H1 (cell line): ENCODE measurements around the gene FXYD5. TPM values are rescaled to one million over a fixed set of nuclear protein-coding genes. Genes with fewer than 3 reads are reported as not detected.

Experiments used
- CTCF ChIA-PET: fragments of 300-600 bp; sonication (Branson Sonifier 250); formaldehyde crosslinking; loops from one replicate; lab custom pipeline; 2021; ENCODE audit not compliant: partially characterized antibody; lab: Charles Lee
- POLR2A ChIA-PET: fragments of 300-600 bp; sonication (Branson Sonifier 250); formaldehyde crosslinking; loops from one replicate; lab custom pipeline; 2021; ENCODE audit warnings: inconsistent platforms; ENCODE audit not compliant: partially characterized antibody; lab: Charles Lee
- DNase-seq, 2 experiments: peaks; one replicate each; pipeline versions ENCODE4 v3.0.0 to v3.0.0-alpha.2; 2010 to 2022; ENCODE audit warnings: low spot score in 2 of 2, low read depth in 1 of 2, mixed read lengths in 1 of 2
- FAIRE-seq: peaks from 2 replicates; lab custom pipeline; 2011; peaks lifted over from hg19 to GRCh38; lab: Jason Lieb, UNC
- H2AFZ ChIP-seq: 2 replicates; pipeline ENCODE4 v1.8.1; 2012; ENCODE audit warnings: low read length, inconsistent platforms
- H2AK5ac ChIP-seq: 2 replicates; pipeline ENCODE4 v1.6.1; 2013; ENCODE audit warnings: low read depth, low read length
- H2BK120ac ChIP-seq: replicated peaks from 2 replicates; pipeline ENCODE3; 2013; ENCODE audit warnings: low read depth, low read length, inconsistent platforms
- H2BK12ac ChIP-seq: 2 replicates; pipeline ENCODE4 v1.6.1; 2013; ENCODE audit warnings: low read depth, low read length
- H2BK15ac ChIP-seq: 2 replicates; pipeline ENCODE4 v1.6.1; 2013; ENCODE audit warnings: low read length
- H2BK20ac ChIP-seq: 2 replicates; pipeline ENCODE4 v1.6.1; 2013; ENCODE audit warnings: low read length
- H2BK5ac ChIP-seq: 2 replicates; pipeline ENCODE4 v1.6.1; 2013; ENCODE audit warnings: low read depth, low read length
- H3K14ac ChIP-seq: 2 replicates; pipeline ENCODE4 v1.6.1; 2013; ENCODE audit warnings: inconsistent platforms; ENCODE audit not compliant: insufficient read length
- H3K18ac ChIP-seq: 2 replicates; pipeline ENCODE4 v1.6.1; 2013; ENCODE audit warnings: low read length; ENCODE audit errors: extremely low read depth
- H3K23ac ChIP-seq: 2 replicates; pipeline ENCODE4 v1.6.1; 2013; ENCODE audit warnings: inconsistent platforms; ENCODE audit not compliant: insufficient read length
- H3K23me2 ChIP-seq: 2 replicates; pipeline ENCODE4 v1.6.1; 2013; ENCODE audit warnings: low read depth, low read length
- H3K27ac ChIP-seq: 2 replicates; pipeline ENCODE4 v1.6.1; 2011; ENCODE audit warnings: low read depth, low read length, inconsistent platforms
- H3K27me3 ChIP-seq, 4 experiments: replicated peaks in 1 of 4; 1 replicate in 1 of 4; 2 replicates in 3 of 4; pipeline versions ENCODE4 v1.6.1 to v1.8.1; 2011 to 2013; ENCODE audit warnings: low read length in 3 of 4, mild to moderate bottlenecking in 3 of 4, inconsistent platforms in 2 of 4, mixed read lengths in 2 of 4, moderate library complexity in 1 of 4; ENCODE audit not compliant: control insufficient read depth in 3 of 4, insufficient read depth in 3 of 4; ENCODE audit errors: extremely low read depth in 1 of 4
- H3K36me3 ChIP-seq, 4 experiments: 2 replicates each; pipeline versions ENCODE4 v1.6.1 to v1.8.1; 2011 to 2013; ENCODE audit warnings: mild to moderate bottlenecking in 4 of 4, low read length in 3 of 4, moderate library complexity in 2 of 4, control low read depth in 1 of 4, inconsistent platforms in 1 of 4; ENCODE audit not compliant: insufficient read depth in 4 of 4, control insufficient read depth in 2 of 4
- H3K4ac ChIP-seq: replicated peaks from 2 replicates; pipeline ENCODE3; 2013; ENCODE audit warnings: low read length, low read depth, mixed read lengths, inconsistent platforms; ENCODE audit not compliant: insufficient read length
- H3K4me1 ChIP-seq, 4 experiments: replicated peaks in 1 of 4; 1 replicate in 1 of 4; 2 replicates in 3 of 4; pipeline versions ENCODE4 v1.6.1 to v1.8.1; 2011 to 2013; ENCODE audit warnings: low read length in 3 of 4, inconsistent platforms in 2 of 4, mixed read lengths in 1 of 4; ENCODE audit not compliant: insufficient read depth in 4 of 4, control insufficient read depth in 3 of 4
- H3K4me2 ChIP-seq, 2 experiments: 2 replicates each; pipeline versions ENCODE4 v1.6.1 to v1.8.1; 2011 to 2013; ENCODE audit warnings: low read depth in 2 of 2, low read length in 2 of 2, control low read depth in 1 of 2, inconsistent platforms in 1 of 2, mild to moderate bottlenecking in 1 of 2; ENCODE audit not compliant: insufficient read depth in 1 of 2
- H3K4me3 ChIP-seq, 4 experiments: fragments of 200-600, 300-600 bp in 1 of 4; sonication (generic), shearing (Covaris generic), sonication (Bioruptor Twin) in 1 of 4; 2 replicates each; pipeline versions ENCODE4 v1.5.1 to v1.8.1; 2011 to 2016; ENCODE audit warnings: low read length in 4 of 4, low read depth in 3 of 4, control low read depth in 2 of 4, inconsistent platforms in 2 of 4, mild to moderate bottlenecking in 2 of 4, mixed read lengths in 1 of 4, moderate library complexity in 1 of 4; ENCODE audit not compliant: insufficient read depth in 2 of 4; ENCODE audit errors: extremely low read depth in 1 of 4
- H3K56ac ChIP-seq: replicated peaks from 2 replicates; pipeline ENCODE3; 2013; ENCODE audit warnings: low read depth, mild to moderate bottlenecking, mixed read lengths, low read length, inconsistent platforms; ENCODE audit not compliant: insufficient read length
- H3K79me1 ChIP-seq: 2 replicates; pipeline ENCODE4 v1.6.1; 2013; ENCODE audit warnings: low read depth, low read length, control low read depth
- H3K79me2 ChIP-seq, 2 experiments: 2 replicates each; pipeline versions ENCODE4 v1.6.1 to v1.8.1; 2012 to 2013; ENCODE audit warnings: low read length in 2 of 2, mild to moderate bottlenecking in 2 of 2, inconsistent platforms in 1 of 2; ENCODE audit not compliant: insufficient read depth in 2 of 2, control insufficient read depth in 1 of 2
- H3K9ac ChIP-seq, 4 experiments: replicated peaks in 1 of 4; 1 replicate in 1 of 4; 2 replicates in 3 of 4; pipeline versions ENCODE4 v1.6.1 to v1.8.1; 2011 to 2013; ENCODE audit warnings: low read depth in 3 of 4, low read length in 3 of 4, control low read depth in 2 of 4, mild to moderate bottlenecking in 2 of 4, moderate library complexity in 2 of 4, inconsistent platforms in 1 of 4; ENCODE audit errors: extremely low read depth in 1 of 4
- H3K9me3 ChIP-seq, 2 experiments: 2 replicates each; pipeline versions ENCODE4 v1.6.1 to v1.8.1; 2012 to 2013; ENCODE audit warnings: mild to moderate bottlenecking in 2 of 2, moderate library complexity in 2 of 2, control low read depth in 1 of 2, inconsistent platforms in 1 of 2, low read depth in 1 of 2, low read length in 1 of 2, mixed read lengths in 1 of 2; ENCODE audit not compliant: insufficient read depth in 2 of 2
- H4K20me1 ChIP-seq, 2 experiments: replicated peaks in 1 of 2; 2 replicates each; pipeline versions ENCODE3 to v1.8.1; 2011 to 2013; ENCODE audit warnings: inconsistent platforms in 2 of 2, low read length in 2 of 2, mild to moderate bottlenecking in 1 of 2; ENCODE audit not compliant: insufficient read depth in 2 of 2, control insufficient read depth in 1 of 2
- H4K5ac ChIP-seq: 2 replicates; pipeline ENCODE4 v1.6.1; 2013; ENCODE audit warnings: low read length, low read depth, mixed read lengths, inconsistent platforms; ENCODE audit not compliant: insufficient read length
- H4K8ac ChIP-seq: 2 replicates; pipeline ENCODE4 v1.8.0; 2013; ENCODE audit warnings: mild to moderate bottlenecking, moderate library complexity, low read length, inconsistent platforms; ENCODE audit not compliant: insufficient read depth; ENCODE audit errors: extremely low read depth
- H4K91ac ChIP-seq: replicated peaks from 2 replicates; pipeline ENCODE3; 2013; ENCODE audit warnings: low read length, mixed read lengths, inconsistent platforms; ENCODE audit not compliant: insufficient read length
- EZH2 ChIP-seq: fragments of 200-600 bp; sonication (generic); IDR thresholded peaks from 2 replicates; pipeline ENCODE4 v1.7.1; 2012; ENCODE audit warnings: low read depth, mild to moderate bottlenecking, moderate library complexity, low read length, inconsistent platforms; ENCODE audit not compliant: severe bottlenecking
- GABPA ChIP-seq: IDR thresholded peaks from 2 replicates; pipeline ENCODE4 v1.6.1; 2011; ENCODE audit warnings: mild to moderate bottlenecking, low read length, moderate library complexity, borderline replicate concordance; ENCODE audit not compliant: insufficient read depth
- HDAC2 ChIP-seq, 2 experiments: fragments of 300-600 bp in 1 of 2; sonication (generic) in 1 of 2; IDR thresholded peaks; 2 replicates each; pipeline ENCODE4 v1.6.1; 2011 to 2012; ENCODE audit warnings: low read depth in 2 of 2, low read length in 2 of 2, mild to moderate bottlenecking in 2 of 2, moderate library complexity in 2 of 2, borderline replicate concordance in 1 of 2, inconsistent platforms in 1 of 2
- JUND ChIP-seq: IDR thresholded peaks from 2 replicates; pipeline ENCODE4 v1.6.1; 2011; ENCODE audit warnings: mild to moderate bottlenecking, improper control_type of control experiment, low read length
- KDM1A ChIP-seq: fragments of 200-600, 300-600 bp; sonication (generic); IDR thresholded peaks from 2 replicates; pipeline ENCODE4 v1.7.1; 2016; ENCODE audit warnings: mild to moderate bottlenecking, low read length, borderline replicate concordance
- MAX ChIP-seq: IDR thresholded peaks from 2 replicates; pipeline ENCODE4 v1.6.1; 2012; ENCODE audit warnings: inconsistent platforms
- NANOG ChIP-seq: IDR thresholded peaks from 2 replicates; pipeline ENCODE4 v1.6.1; 2011; ENCODE audit warnings: low read length, low read depth, mild to moderate bottlenecking, inconsistent platforms; ENCODE audit not compliant: insufficient read depth, poor library complexity, severe bottlenecking
- RNF2 ChIP-seq: fragments of 200-900, 300-1000 bp; sonication (generic); IDR thresholded peaks from 2 replicates; pipeline ENCODE4 v1.7.1; 2016; ENCODE audit warnings: borderline replicate concordance, low read depth, mild to moderate bottlenecking, antibody characterized with exemption, low read length; ENCODE audit not compliant: poor library complexity, severe bottlenecking; ENCODE audit errors: missing control alignments
- SAP30 ChIP-seq: fragments of 300-600 bp; sonication (generic); IDR thresholded peaks from 2 replicates; pipeline ENCODE4 v1.7.1; 2012; ENCODE audit warnings: low read length, moderate library complexity, mild to moderate bottlenecking, inconsistent platforms; ENCODE audit not compliant: insufficient read depth, insufficient replicate concordance
- SIX5 ChIP-seq: IDR thresholded peaks from 2 replicates; pipeline ENCODE4 v1.6.1; 2011; ENCODE audit warnings: mild to moderate bottlenecking, low read depth, low read length
- USF2 ChIP-seq: IDR thresholded peaks from 2 replicates; pipeline ENCODE4 v1.6.1; 2011; ENCODE audit warnings: low read length, improper control_type of control experiment
- WGBS, 2 experiments: shearing (Covaris generic) in 1 of 2; methylation state at CpG; one replicate each; pipeline versions ENCODE4 v1.1.6 to v1.1.7; 2013 to 2015; ENCODE audit warnings: low lambda C conversion rate in 2 of 2, mixed read lengths in 2 of 2, inconsistent platforms in 1 of 2, low coverage in 1 of 2, missing lambda C conversion rate in 1 of 2; ENCODE audit not compliant: insufficient replicate concordance in 2 of 2, insufficient coverage in 1 of 2, insufficient read length in 1 of 2; ENCODE audit errors: extremely low coverage in 1 of 2, missing lambda C conversion rate in 1 of 2; 5-methylcytosine and 5-hydroxymethylcytosine counted together
- polyA plus RNA-seq, 7 experiments: library from polyadenylated mRNA; depleted of rRNA in 3 of 7; stranded (reverse) in 5 of 7; unstranded in 2 of 7; fragments of >200 nt in 5 of 7; fragments of 200-250 nt in 2 of 7; gene quantifications; 1 replicate in 5 of 7; 2 replicates in 1 of 7; 4 replicates in 1 of 7; pipeline versions ENCODE4 v1.2.1 to v1.2.3, GENCODE V29; 2011 to 2013; ENCODE audit warnings: missing spikeins in 2 of 7, mixed read lengths in 2 of 7
- total RNA-seq: library from RNA; stranded (reverse); fragmentation: NEBNext Ultra II Directional; extraction: Animal tissue kit (Norgen Biotek cat#: 25700); gene quantifications from 2 replicates; pipeline ENCODE4 v1.2.1, GENCODE V29; 2021

Gene FXYD5
- total and polyA plus RNA-seq, 2 of the 8 experiments (the other 6 are each of a cell fraction or from before 2014, with no cell fraction given) = 99.0 to 191 TPM

- POLR2A ChIA-PET = interaction anchor here (0.8 to 1.3 kb wide), 2 partner anchors 19 to 43 kb away, joined by 3 read pairs; no protein-coding TSS in a partner anchor
- Histone ChIP-seq H3K79me2 (no peaks in the 10 kb centered on the region), H4K91ac (no peak overlapping the region), H3K27me3 (no peaks in the 10 kb centered on the region; a peak in 1 of 7 replicates), H3K4ac (no peak overlapping the region), H4K8ac (no peak overlapping the region), H3K9ac (no peak overlapping the region), H2AFZ (no peak overlapping the region), H2BK5ac (no peak overlapping the region), H3K9me3 (no peaks in the 10 kb centered on the region), H4K20me1 (no peaks in the 10 kb centered on the region), H2AK5ac (no peak overlapping the region), H3K4me3 (no peak overlapping the region), H3K27ac (no peak overlapping the region), H3K14ac (no peak overlapping the region), H3K18ac (no peak overlapping the region), H2BK20ac (no peak overlapping the region), H4K5ac (no peak overlapping the region), H3K79me1 (no peaks in the 10 kb centered on the region), H3K56ac (no peak overlapping the region), H2BK15ac (no peak overlapping the region), H3K4me2 (no peak overlapping the region), H3K36me3 (no peaks in the 10 kb centered on the region), H3K23ac (no peak overlapping the region), H2BK120ac (no peak overlapping the region), H2BK12ac (no peak overlapping the region), H3K23me2 (no peaks in the 10 kb centered on the region), H3K4me1 (no peaks in the 10 kb centered on the region)
- TF ChIP-seq RNF2 (no peak), MAX (no peak), JUND (no peak), KDM1A (no peak), SIX5 (no peak), EZH2 (no peak), HDAC2 (IDR thresholded peaks at IDR 0.05; ENCODE audit: borderline replicate concordance in 1 of 2, low read depth in 2 of 2, low read length in 2 of 2) (no peak), GABPA (no peak), NANOG (no peak), USF2 (no peak), SAP30 (no peak)
- CTCF ChIA-PET = interaction anchor here (0.7 to 2.7 kb wide), 8 partner anchors 10 to 203 kb away, joined by 3 to 16 read pairs (median 3); partner anchors contain the start of gene FXYD7
- FAIRE-seq (no peak), DNase-seq (no peak)
- 77% methylated on average over 2 of the region's 2 CpGs; no CpG with 5 or more reads in 1 of the 2 experiments for WGBS, 2 experiments
Measured at GRCh38 chr19:35178701-35179100, 24.2 kb downstream of the FXYD5 start.
